Fibroblast of mammary gland (primary cell): Measurements from ENCODE around the gene AKNA.

Experiments used
- DNase-seq: peaks from one replicate; pipeline ENCODE4 v3.0.0-alpha.2; 2010; ENCODE audit warnings: low read depth
- H3K4me3 ChIP-seq: 2 replicates; pipeline ENCODE4 v1.5.1; 2011; ENCODE audit warnings: low read depth, mild to moderate bottlenecking, low read length, moderate library complexity; ENCODE audit not compliant: control insufficient read depth
- TF ChIP-seq, protein P1 (sequence below): conservative IDR thresholded peaks from 2 replicates; pipeline ENCODE4 v1.5.1; 2011; ENCODE audit warnings: low read depth, low read length, inconsistent platforms; ENCODE audit not compliant: control insufficient read depth, insufficient read depth

AKNA gene

DNA sequence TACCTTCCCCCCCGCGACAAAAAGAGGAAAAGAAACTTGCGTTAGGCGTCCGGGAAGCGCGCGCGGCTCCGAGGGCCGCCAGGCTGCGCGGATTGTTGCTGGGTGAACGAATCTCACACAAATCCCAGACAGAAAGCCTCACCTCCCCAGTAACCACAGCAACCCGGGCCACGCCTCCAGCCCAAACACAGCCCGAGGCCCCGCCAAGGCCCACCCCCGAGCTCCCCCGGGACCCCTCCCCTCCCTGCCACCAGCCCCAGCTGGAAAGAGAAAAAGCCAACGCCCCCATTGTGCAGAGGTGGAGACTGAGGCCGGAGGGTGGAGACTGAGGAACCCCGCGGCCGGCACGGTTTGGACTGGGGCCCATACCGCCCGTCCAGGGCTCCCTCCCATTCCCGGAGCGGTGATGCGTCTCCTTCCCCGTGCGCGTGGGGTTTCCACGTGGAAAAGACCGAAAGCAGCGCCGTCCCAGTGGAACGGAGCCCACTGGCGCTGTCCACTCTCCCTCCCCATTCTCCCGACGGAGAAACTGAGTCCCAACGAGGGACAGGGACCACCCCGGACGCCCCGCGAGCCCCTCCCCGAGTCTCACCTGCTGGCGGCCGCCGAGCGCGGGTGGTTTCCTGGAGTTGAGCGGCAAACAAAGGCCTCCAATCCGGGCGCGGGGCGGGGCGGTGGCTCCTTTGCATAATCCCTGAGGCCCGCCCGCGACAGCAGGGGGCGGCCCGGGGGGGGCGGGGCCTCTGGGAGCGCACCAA, 10.2 kb upstream of the AKNA start:
- peak; percentile 80 for DNase-seq
- TF ChIP-seq, protein P1, sequence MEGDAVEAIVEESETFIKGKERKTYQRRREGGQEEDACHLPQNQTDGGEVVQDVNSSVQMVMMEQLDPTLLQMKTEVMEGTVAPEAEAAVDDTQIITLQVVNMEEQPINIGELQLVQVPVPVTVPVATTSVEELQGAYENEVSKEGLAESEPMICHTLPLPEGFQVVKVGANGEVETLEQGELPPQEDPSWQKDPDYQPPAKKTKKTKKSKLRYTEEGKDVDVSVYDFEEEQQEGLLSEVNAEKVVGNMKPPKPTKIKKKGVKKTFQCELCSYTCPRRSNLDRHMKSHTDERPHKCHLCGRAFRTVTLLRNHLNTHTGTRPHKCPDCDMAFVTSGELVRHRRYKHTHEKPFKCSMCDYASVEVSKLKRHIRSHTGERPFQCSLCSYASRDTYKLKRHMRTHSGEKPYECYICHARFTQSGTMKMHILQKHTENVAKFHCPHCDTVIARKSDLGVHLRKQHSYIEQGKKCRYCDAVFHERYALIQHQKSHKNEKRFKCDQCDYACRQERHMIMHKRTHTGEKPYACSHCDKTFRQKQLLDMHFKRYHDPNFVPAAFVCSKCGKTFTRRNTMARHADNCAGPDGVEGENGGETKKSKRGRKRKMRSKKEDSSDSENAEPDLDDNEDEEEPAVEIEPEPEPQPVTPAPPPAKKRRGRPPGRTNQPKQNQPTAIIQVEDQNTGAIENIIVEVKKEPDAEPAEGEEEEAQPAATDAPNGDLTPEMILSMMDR = no peak
- peak overlapping the region; percentile 79 for H3K4me3 ChIP-seq

DNA sequence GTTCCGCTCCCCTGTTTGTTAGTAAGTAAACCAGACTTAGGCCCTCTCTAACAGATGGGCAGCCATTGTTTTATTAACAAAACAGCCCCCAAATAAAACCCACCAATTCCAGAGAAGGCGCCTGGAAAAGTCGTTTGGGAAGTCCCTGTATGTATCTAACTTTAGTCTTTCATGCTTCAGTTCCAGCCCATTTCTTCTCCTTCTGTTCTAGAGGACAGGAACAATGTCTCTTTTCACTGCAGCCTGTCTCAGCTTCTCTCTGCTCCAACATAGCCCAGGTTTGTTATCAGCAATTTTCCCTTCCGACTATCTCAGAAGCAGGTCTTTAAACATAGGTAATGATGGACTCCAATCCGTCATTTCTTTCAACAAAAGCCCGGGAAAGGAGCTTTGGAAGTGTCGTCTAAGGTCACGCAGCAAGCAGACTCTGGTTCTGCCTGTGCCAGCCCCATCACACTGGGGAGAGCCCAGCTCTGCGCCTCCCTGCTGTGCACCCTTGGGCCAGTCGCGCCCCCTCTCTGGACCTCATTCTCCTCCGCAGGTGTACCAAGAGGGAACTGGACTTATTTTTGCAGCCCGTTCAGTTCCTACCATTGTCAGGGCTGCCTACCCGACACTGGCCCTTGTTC, 9.6 kb upstream of the AKNA start:
- H3K4me3 ChIP-seq = peak overlapping the region; percentile 79

DNA sequence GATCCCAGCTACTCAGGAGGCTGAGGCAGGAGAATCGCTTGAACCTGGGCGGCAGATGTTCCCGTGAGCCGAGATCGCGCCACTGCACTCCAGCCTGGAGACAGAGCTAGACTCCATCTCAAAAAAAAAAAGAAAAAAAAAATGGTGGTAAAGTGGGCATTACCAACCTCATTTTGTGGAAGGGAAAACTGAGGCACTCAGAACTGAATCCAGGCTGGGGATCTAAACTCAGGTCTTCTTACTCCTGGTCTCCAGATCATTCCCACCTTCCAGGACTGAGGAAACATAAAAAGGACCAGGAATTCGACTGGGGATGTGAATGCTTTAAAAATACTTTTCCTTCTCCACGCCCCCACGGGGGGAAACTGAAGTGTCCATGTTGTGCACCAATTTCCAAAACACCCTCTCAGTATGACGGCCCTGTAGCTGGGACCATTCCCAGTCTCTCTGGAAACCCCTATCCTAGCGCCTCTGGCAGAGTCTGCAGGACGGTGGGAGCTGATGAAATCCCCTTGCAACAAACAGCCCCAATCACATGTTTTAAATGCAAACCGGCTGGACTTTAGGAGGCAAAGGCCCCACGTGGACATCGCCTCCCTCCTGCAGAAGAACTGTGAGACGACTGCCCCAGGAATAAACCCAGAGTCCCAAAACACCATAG, 8.9 kb upstream of the AKNA start:
- DNase-seq = peak; percentile 52
- TF ChIP-seq, protein P1 = no peak
- no peak overlapping the region for H3K4me3 ChIP-seq

More for the DNA sequence above, 9.6 kb upstream of the AKNA start:
- TF ChIP-seq, protein P1 = no peak
- no peak for DNase-seq

DNA sequence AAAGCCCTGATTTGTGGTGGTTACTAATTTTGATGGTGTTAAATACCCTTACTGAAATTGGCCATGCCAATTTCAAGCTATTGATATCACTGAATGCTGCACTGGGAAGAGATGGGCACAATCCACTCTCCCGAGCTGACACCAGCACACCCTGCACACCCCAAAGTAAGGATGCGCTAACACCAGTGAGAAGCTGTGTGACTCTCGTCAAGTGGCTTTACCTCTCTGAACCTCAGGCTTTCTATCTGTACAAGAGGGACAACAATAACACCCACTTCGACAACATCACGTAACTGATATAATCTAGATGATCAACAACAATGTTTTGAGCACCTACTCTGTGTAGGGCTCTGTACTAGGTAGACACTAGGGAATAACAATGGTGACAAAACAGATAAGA, 8.0 kb upstream of the AKNA start:
- TF ChIP-seq, protein P1 = no peak
- H3K4me3 ChIP-seq = no peak overlapping the region
- DNase-seq = no peak

DNA sequence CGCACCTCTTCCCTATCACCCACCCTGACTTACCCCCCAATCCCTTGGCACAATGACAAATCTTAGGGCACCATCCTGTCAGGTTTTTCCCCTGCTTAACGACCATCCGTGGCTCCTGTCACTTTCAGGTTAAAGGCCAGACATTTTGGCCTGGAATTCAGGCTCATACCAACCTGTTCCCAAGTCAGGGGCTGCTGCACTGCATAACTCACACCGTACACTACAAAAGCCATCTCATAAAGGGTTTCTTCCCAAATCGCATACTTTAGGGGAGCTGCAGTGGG, 7.5 kb upstream of the AKNA start:
- no peak for DNase-seq
- no peak overlapping the region for H3K4me3 ChIP-seq
- TF ChIP-seq, protein P1 = no peak

DNA sequence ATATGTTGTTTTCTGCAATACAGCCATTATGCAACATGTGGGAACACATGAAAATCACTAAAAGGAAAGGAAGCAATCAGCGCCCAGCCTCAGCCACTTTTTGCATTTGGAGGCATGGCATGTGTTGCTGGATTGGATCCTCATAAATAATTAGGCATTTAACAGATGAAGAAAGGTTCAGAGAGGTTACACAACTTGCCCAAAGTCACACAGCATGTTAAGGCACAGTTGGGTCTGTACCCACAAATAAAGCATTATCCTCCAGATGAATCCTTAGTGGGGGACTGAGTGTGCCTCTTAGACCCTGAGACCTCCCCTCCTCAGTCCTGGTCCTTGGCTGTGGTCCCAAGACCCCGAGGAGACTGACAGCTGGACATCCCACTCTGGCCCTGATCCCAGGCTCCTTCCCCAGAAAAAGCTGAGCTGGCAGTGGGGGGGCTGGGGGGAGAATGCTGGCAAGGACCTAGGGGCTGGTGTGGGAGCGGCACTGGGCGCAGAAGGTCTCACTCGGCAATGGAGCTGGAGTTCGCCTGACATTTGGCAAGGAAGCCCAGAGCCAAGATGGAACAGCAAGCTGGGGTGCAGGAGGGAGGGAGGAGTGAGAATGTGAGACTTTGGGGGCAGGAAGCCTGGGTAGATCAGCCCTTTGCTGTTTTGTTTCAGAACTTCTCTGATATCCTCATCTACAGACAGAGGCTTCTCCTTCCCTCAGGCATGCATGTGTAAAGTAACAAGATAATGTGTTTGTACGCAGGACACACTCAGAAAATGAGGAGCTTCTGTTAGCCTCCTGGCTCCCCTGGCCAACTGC, 6.9 kb upstream of the AKNA start:
- TF ChIP-seq, protein P1 = no peak
- no peak overlapping the region for H3K4me3 ChIP-seq
- DNase-seq = no peak
